ENCODE measurements around the gene NYAP2.

NYAP2 gene

DNA sequence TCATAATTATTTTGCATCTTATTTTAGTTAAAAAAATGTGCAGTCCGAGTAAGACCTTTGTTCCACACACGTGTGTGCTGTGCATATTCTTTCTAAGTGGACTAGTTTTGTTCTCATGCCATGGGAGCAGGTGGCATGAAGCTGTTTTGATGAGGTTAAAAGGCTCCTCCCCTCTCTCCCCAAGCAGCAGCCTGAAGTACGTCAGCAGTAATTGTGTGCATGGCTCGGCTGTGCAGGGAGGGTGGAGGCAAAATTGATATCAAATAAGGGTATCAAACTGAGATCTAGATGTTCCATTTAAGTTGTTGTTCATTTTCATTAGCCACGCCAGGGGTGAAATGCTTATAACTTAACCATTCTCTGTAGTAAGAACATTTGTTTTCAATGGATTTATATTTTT lies at the start of gene NYAP2:
Gene NYAP2 (plus strand): TSS at position 207 of the 400 bp plus-strand sequence. CDS start 9,171 bp downstream, outside the sequence.
- no peaks in the 10 kb centered on the region for H3K9me3 Mint-ChIP-seq
- no peaks in the 10 kb centered on the region for H3K36me3 Mint-ChIP-seq (ENCODE audit: low read depth)
- H3K27ac Mint-ChIP-seq: no peak within 1 kb of the TSS
- H3K4me1 Mint-ChIP-seq (ENCODE audit: low read depth): no peaks in the 10 kb centered on the region
- no peak within 1 kb of the TSS for H3K4me3 Mint-ChIP-seq
- intact Hi-C loops (cut with micrococcal nuclease): no loop called here
- H3K27me3 Mint-ChIP-seq: no peaks in the 10 kb centered on the region

DNA sequence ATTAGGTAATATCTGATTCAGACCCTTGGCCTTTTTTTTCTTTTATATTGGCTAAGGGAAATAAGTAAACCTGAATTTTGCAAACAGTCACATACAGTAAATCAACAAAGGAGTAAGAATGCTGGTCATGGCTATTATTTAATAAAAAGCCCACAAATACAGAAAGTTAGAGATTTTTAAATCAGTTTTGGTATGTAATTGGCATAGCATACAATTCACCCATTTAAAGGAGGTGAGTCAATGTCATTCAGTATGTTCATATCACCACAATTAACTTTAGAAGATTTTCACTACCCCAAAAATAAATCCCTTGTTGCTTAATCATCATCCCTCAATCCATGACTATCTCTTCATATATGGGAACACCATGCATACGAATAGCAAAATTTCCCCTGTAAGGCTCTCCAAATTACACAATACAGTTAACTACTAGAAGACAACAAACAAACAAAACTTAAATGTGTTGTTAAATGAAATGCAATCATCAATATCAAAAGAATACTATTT lies 45.9 kb upstream of the NYAP2 start:
- Mint-ChIP-seq H3K27me3 (no peaks in the 10 kb centered on the region), H3K4me1 (ENCODE audit: low read depth) (peaks cover 6% of the 10 kb centered on the region), H3K4me3 (no peak overlapping the region), H3K36me3 (ENCODE audit: low read depth) (no peaks in the 10 kb centered on the region), H3K27ac (no peak overlapping the region), H3K9me3 (peaks cover 9% of the 10 kb centered on the region)
- intact Hi-C loops (cut with micrococcal nuclease): no loop called here

DNA sequence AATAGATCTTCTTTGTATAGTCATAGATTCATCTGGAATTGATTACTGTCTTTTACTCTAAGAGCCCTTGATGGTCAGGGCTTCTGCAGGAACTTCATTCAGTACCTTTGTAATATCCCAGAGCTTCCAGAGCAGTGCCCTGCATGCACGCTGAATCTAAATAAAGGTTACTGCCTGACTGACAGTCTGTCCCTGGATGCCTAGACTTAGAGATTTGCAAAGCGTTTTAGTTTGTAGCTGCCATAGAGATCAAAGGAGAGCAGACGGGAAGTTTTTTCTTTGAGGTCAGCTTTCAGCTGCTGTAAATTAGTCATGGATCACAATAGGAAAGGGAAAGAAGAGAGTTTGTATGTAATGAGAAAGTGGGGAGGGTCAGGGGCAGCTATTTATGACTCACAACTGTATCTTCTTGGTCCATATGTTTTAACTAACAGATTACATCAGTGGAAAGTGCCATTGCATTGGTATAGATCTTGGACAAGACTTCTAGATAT lies 45.2 kb upstream of the NYAP2 start:
- peaks cover 9% of the 10 kb centered on the region for H3K9me3 Mint-ChIP-seq

DNA sequence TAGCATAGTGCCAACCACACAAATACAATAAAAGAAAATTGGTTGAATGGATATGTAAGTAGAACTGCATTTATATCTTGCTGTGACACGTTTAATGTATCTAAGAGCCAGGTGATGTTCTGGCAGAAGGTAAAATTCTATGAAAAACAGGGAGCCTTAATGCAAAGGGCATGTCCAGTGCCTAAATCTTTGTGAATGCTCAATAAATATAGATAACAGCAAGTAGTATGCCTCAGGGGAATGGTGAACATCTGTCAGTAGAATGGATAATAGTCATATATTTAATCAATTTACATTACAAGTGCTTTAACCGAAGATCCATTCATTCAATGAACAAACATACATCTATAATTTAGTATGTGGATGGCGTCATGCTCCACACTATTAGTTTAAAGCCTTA lies 43.7 kb upstream of the NYAP2 start:
- peaks cover 6% of the 10 kb centered on the region for H3K4me1 Mint-ChIP-seq (ENCODE audit: low read depth)
- no peak overlapping the region for H3K27ac Mint-ChIP-seq
- no peak overlapping the region for H3K4me3 Mint-ChIP-seq
- intact Hi-C loops (cut with micrococcal nuclease): no loop called here
- H3K27me3 Mint-ChIP-seq: no peaks in the 10 kb centered on the region
- peaks cover 3% of the 10 kb centered on the region for H3K9me3 Mint-ChIP-seq
- no peaks in the 10 kb centered on the region for H3K36me3 Mint-ChIP-seq (ENCODE audit: low read depth)

More for the DNA sequence above, 45.2 kb upstream of the NYAP2 start:
- intact Hi-C loops (cut with micrococcal nuclease): no loop called here
- Mint-ChIP-seq H3K4me3 (no peak overlapping the region), H3K27me3 (no peaks in the 10 kb centered on the region), H3K4me1 (ENCODE audit: low read depth) (peaks cover 6% of the 10 kb centered on the region), H3K27ac (no peak overlapping the region), H3K36me3 (ENCODE audit: low read depth) (no peaks in the 10 kb centered on the region)

DNA sequence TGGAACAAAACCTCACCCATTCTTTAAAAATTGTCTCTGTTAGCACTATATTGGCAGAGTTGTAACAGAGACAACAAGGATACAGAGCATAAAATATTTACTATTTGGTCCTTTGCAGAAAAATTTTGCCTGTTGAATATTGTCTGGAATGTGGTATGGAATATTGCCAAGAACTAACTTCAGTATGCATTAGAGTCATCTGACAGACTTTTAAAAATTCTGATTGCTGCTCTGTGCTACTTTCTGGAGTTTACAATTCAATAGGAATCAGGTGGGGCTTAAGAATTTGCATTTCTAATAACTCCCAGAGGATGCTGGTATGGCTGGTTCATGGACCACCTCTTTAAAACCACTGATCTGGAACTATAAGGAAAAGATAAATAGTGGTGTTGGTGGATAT lies 32.8 kb upstream of the NYAP2 start:
- no peaks in the 10 kb centered on the region for H3K4me1 Mint-ChIP-seq (ENCODE audit: low read depth)
- intact Hi-C loops (cut with micrococcal nuclease): no loop called here
- H3K9me3 Mint-ChIP-seq: no peaks in the 10 kb centered on the region

DNA sequence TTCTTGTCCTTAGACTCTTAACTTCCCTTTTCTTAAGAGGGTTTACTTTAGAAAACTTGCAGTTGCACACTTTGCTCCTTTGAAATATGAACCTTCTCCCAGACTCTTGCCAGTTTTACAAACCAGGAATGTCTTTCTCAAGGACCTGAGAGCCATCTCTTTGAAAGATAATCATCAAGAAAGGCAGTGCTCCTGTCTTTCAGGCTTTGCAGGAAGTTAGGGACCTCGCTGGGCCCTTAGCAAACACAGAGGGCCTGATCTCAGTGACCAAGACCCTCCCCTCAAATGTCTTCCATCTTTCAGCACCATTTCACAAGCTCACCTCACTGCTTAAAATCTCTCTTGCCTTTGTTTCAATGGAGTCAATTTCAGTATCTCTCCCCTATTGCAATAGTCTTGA lies 32.0 kb upstream of the NYAP2 start:
- intact Hi-C loops (cut with micrococcal nuclease): no loop called here
- no peaks in the 10 kb centered on the region for H3K27me3 Mint-ChIP-seq
- no peaks in the 10 kb centered on the region for H3K36me3 Mint-ChIP-seq (ENCODE audit: low read depth)
- H3K4me1 Mint-ChIP-seq (ENCODE audit: low read depth): no peaks in the 10 kb centered on the region
- no peak overlapping the region for H3K27ac Mint-ChIP-seq
- no peaks in the 10 kb centered on the region for H3K9me3 Mint-ChIP-seq
- no peak overlapping the region for H3K4me3 Mint-ChIP-seq

More for the DNA sequence above, 32.8 kb upstream of the NYAP2 start:
- Mint-ChIP-seq H3K36me3 (ENCODE audit: low read depth) (no peaks in the 10 kb centered on the region), H3K4me3 (no peak overlapping the region), H3K27ac (no peak overlapping the region), H3K27me3 (no peaks in the 10 kb centered on the region)

DNA sequence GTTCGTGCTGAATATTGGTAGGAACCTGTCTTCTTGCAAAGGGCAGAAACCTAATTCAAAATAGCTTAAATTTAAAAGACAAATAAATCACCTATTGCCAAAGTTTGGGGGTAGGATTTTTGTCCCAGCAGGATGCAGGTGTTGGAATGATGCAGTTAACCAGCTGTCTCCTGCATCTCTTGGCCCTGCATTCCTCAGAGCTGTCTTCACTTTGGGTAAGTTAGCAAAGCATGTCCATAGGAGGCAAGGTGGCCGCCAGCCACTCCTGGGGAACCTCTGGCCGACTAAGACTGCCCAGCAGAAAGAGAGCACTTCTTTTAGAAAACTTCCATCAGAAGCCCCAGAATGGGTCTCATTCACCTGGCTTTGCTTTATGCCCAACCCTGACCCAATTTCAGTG lies 20.5 kb upstream of the NYAP2 start:
- intact Hi-C loops (cut with micrococcal nuclease): no loop called here
- Mint-ChIP-seq H3K4me3 (no peak overlapping the region), H3K27me3 (no peaks in the 10 kb centered on the region), H3K4me1 (ENCODE audit: low read depth) (no peaks in the 10 kb centered on the region), H3K36me3 (ENCODE audit: low read depth) (no peaks in the 10 kb centered on the region), H3K27ac (no peak overlapping the region), H3K9me3 (peaks cover 10% of the 10 kb centered on the region)

DNA sequence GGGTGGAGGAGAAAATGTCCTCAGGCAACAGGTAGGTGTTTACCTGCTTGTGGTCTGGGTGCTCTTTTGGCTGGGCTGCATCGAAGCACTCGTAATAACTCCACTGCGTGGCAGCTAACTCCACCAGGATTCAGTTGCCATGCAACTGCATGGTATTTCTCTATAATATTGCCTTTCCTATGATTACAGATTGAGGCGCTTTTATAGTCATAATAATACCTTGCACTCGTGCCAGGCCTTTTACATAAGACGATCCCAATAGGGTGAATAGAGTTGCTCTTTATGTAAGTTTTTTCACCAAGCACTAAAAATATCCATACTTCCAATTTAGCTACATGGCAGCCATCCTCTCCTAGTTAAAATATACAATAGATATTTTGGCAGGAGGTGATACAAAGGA lies 19.7 kb upstream of the NYAP2 start:
- no peak overlapping the region for H3K4me3 Mint-ChIP-seq
- no peak overlapping the region for H3K27ac Mint-ChIP-seq
- intact Hi-C loops (cut with micrococcal nuclease): no loop called here
- no peaks in the 10 kb centered on the region for H3K36me3 Mint-ChIP-seq (ENCODE audit: low read depth)
- H3K9me3 Mint-ChIP-seq: peaks cover 10% of the 10 kb centered on the region
- no peaks in the 10 kb centered on the region for H3K27me3 Mint-ChIP-seq
- H3K4me1 Mint-ChIP-seq (ENCODE audit: low read depth): no peaks in the 10 kb centered on the region

DNA sequence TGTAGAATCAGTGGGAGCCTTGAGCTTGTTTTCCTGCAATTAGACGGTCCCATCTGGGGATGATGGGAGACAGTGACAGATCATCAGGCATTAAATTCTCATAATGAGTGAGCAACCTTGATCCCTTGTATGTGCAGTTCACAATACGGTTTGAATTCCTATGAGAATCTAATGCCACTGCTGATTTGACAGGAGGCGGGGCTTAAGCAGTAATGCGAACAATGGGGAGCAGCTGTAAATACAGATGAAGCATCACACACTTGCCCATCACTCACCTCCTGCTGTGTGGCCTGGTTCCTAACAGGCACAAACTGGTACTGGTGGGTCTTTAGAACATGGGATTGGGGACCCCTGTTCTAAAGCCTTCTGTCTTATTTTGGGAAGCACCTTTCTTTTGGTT lies 17.9 kb upstream of the NYAP2 start:
- no peak overlapping the region for H3K27ac Mint-ChIP-seq
- no peaks in the 10 kb centered on the region for H3K36me3 Mint-ChIP-seq (ENCODE audit: low read depth)
- no peaks in the 10 kb centered on the region for H3K4me1 Mint-ChIP-seq (ENCODE audit: low read depth)
- intact Hi-C loops (cut with micrococcal nuclease): no loop called here
- peaks cover 10% of the 10 kb centered on the region for H3K9me3 Mint-ChIP-seq
- no peaks in the 10 kb centered on the region for H3K27me3 Mint-ChIP-seq
- no peak overlapping the region for H3K4me3 Mint-ChIP-seq

DNA sequence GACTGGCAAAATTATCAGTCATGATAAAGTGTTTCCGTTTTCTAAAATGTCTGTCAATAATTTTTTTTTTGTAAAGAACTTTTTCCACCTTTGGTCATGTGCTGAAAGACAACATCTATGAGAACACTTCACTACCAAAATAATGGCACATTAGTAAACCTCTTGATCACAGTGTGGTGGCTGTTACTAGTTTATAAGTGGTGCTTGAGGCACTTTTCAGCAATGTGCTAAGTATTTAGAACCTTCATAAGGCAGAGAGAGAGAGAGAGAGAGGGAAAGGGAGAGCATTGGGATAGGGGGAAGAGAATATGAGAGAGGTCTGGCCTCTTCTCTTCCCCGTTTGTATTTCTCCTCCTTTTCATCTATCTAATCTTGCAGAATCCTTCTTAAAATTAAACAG lies 1.1 kb upstream of the NYAP2 start:
- Mint-ChIP-seq H3K4me1 (ENCODE audit: low read depth) (no peaks in the 10 kb centered on the region), H3K36me3 (ENCODE audit: low read depth) (no peaks in the 10 kb centered on the region), H3K27ac (no peak overlapping the region), H3K4me3 (no peak overlapping the region), H3K9me3 (no peaks in the 10 kb centered on the region), H3K27me3 (no peaks in the 10 kb centered on the region)
- intact Hi-C loops (cut with micrococcal nuclease): no loop called here

DNA sequence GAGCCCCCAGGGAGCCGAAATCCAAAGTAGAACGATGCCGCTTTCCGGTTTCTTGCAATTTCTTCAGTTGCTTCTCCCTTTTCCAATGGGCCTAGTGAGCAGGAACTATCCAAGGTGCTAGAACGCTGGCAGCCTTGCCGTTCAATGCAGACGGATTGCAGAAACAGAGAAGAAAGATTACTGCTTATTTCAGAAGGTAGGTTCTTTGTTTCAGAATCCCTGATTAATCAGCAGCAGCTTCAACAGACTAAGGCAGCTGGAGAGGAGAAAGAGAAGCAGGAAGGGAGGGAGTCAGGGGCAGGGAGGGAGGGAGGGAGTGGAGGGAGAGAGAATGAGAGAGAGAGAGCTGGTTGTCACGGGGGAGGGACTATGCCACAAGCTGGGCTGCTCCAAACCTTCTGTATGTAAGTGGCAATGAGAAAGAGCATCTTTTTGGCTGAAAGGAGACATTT lies 576 bp downstream of the NYAP2 start:
- intact Hi-C loops (cut with micrococcal nuclease): no loop called here

DNA sequence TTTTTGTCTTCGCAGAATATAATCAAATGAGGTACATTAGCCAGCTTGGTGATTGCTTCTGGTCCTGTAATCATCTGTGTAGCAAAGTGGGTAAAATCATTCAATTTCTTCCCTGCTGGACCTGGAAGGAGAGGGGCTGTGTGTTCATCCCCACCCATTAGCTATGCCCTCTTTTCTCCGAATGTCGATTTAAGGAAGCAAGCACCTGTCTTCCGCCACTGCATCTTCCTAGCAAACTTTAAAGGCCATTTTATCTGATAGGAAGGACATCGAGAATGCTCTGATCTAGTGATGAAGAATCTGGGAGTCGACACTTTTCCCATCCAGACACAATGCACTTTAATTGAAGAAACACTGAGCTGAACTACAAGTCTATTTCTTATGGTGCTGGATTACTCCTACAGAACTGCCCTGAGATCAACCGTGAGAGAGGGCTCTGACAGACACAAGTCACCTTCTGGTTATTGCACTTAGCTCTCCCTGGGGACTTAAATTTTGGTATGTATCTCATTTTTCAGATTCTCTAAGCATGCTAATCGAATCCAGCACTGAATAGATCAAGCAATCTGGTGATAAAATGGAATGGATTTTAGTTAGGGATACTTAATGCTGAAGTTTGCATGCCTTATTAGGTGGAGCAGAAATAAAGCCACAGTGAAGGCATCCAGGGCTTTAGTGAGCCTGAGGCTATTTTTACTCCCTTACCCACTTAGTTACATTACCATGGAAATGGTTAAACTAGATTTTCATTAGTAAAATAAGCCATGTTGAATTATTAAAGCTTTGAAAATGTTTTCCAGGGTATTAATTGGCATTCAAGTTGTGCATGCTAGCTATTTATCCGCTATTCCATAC lies 1.3 kb downstream of the NYAP2 start:
- Mint-ChIP-seq H3K9me3 (no peaks in the 10 kb centered on the region), H3K4me3 (no peak overlapping the region), H3K4me1 (ENCODE audit: low read depth) (no peaks in the 10 kb centered on the region), H3K36me3 (ENCODE audit: low read depth) (no peaks in the 10 kb centered on the region), H3K27me3 (no peaks in the 10 kb centered on the region), H3K27ac (no peak overlapping the region)
- intact Hi-C loops (cut with micrococcal nuclease): no loop called here

More for the DNA sequence above, 576 bp downstream of the NYAP2 start:
- Mint-ChIP-seq H3K27me3 (no peaks in the 10 kb centered on the region), H3K4me3 (no peak overlapping the region), H3K4me1 (ENCODE audit: low read depth) (no peaks in the 10 kb centered on the region), H3K27ac (no peak overlapping the region), H3K9me3 (no peaks in the 10 kb centered on the region), H3K36me3 (ENCODE audit: low read depth) (no peaks in the 10 kb centered on the region)

DNA sequence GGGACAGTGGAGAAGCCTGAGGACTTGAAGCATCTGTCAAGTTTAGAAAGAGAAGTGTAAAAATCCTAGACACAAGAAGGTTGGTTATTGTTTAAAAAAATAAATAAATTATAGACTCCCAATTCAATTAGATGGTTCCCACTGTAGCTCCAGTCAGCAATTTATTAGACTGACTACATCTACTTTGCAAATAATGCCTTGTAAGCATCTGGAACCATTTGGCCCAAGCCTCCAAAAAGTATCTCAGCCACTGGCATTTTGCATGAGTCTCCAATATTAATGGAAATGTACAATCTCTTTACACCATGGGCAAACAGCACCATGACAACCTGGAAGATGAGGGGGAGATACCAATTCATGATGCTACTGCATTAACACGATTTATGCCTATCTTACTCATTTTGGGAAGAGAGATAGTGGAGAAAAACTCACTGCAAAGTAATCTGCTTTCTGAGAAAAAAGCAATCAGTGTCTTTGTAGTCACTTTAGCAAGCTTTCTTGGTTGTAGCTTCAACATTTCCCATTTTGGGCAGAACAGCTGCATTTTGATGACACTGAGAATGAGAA lies 2.8 kb downstream of the NYAP2 start:
- Mint-ChIP-seq H3K4me3 (no peak overlapping the region), H3K36me3 (ENCODE audit: low read depth) (no peaks in the 10 kb centered on the region), H3K27me3 (no peaks in the 10 kb centered on the region), H3K4me1 (ENCODE audit: low read depth) (no peaks in the 10 kb centered on the region), H3K27ac (no peak overlapping the region), H3K9me3 (no peaks in the 10 kb centered on the region)
- intact Hi-C loops (cut with micrococcal nuclease): no loop called here

DNA sequence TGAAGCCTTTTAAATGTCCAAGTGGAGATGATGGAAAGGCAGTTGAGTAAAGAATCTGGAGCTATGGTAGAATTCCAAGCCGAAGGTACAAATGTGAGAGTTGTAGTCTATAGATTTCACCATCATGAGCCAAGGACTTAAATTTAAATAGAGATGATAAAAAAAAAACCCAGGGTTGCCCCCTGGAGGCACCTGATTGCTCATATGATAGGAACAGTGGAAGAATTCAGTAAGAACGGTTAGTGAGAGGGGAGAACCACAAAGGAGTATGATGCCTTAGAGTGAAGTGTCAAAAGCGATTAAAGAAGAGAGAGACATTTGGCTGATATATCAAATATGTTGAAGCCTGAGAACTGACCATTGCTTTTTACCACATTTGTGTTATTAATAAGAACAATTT lies 11.9 kb downstream of the NYAP2 start:
- intact Hi-C loops (cut with micrococcal nuclease): no loop called here
- H3K4me1 Mint-ChIP-seq (ENCODE audit: low read depth): no peaks in the 10 kb centered on the region
- no peaks in the 10 kb centered on the region for H3K27me3 Mint-ChIP-seq
- no peak overlapping the region for H3K27ac Mint-ChIP-seq
- H3K9me3 Mint-ChIP-seq: no peaks in the 10 kb centered on the region
- no peak overlapping the region for H3K4me3 Mint-ChIP-seq
- no peaks in the 10 kb centered on the region for H3K36me3 Mint-ChIP-seq (ENCODE audit: low read depth)

Data from dendritic cell treated with granulocyte-macrophage colony-stimulating factor and Interleukin-4, amounts not matched to agents 40 ng/mL and 50 ng/mL, for 4 days (primary cell).